Islet of Langerhans (tissue), 1 donor: ENCODE data around the gene FIGN.

Experiments
- FAIRE-seq: peaks from one replicate; lab custom pipeline; 2011; peaks lifted over from hg19 to GRCh38; lab: Jason Lieb, UNC

Gene FIGN

GRCh38 chr2:163708265-163708664, 27.5 kb downstream of the FIGN start:
- no peak for FAIRE-seq

GRCh38 chr2:163703386-163703785, 32.4 kb downstream of the FIGN start:
- FAIRE-seq = no peak

- FAIRE-seq = no peak
These were observed 34.2 kb downstream of the FIGN start for GRCh38 chr2:163701399-163702195.

GRCh38 chr2:163698857-163699256, 37.0 kb downstream of the FIGN start:
- FAIRE-seq = no peak

- no peak for FAIRE-seq
These were observed 37.8 kb downstream of the FIGN start for GRCh38 chr2:163697846-163698637.

- no peak for FAIRE-seq
These were observed 38.4 kb downstream of the FIGN start for GRCh38 chr2:163697429-163697828.

GRCh38 chr2:163693484-163693883, 42.3 kb downstream of the FIGN start:
- no peak for FAIRE-seq

GRCh38 chr2:163692611-163693482, 43.0 kb downstream of the FIGN start:
- no peak for FAIRE-seq

- FAIRE-seq = no peak
These were observed 43.7 kb downstream of the FIGN start for GRCh38 chr2:163692081-163692480.

- no peak for FAIRE-seq
These were observed 44.9 kb downstream of the FIGN start for GRCh38 chr2:163690896-163691295.

GRCh38 chr2:163687217-163687616, 48.6 kb downstream of the FIGN start:
- no peak for FAIRE-seq

GRCh38 chr2:163686289-163686688, 49.5 kb downstream of the FIGN start:
- FAIRE-seq = no peak

- FAIRE-seq = no peak
These were observed 53.1 kb downstream of the FIGN start for GRCh38 chr2:163682695-163683094.

GRCh38 chr2:163681745-163682144, 54.1 kb downstream of the FIGN start:
- no peak for FAIRE-seq

GRCh38 chr2:163675388-163675787, 60.4 kb downstream of the FIGN start:
- no peak for FAIRE-seq

- FAIRE-seq = no peak
These were observed 62.3 kb downstream of the FIGN start for GRCh38 chr2:163673522-163673921.

GRCh38 chr2:163670929-163671328, 64.9 kb downstream of the FIGN start:
- no peak for FAIRE-seq

GRCh38 chr2:163669506-163669905, 66.3 kb downstream of the FIGN start:
- no peak for FAIRE-seq

- FAIRE-seq = no peak
These were observed 68.5 kb downstream of the FIGN start for GRCh38 chr2:163667064-163667887.

GRCh38 chr2:163665817-163666216, 70.0 kb downstream of the FIGN start:
- no peak for FAIRE-seq

- no peak for FAIRE-seq
These were observed 70.8 kb downstream of the FIGN start for GRCh38 chr2:163665051-163665450.

- FAIRE-seq = no peak
These were observed 71.2 kb downstream of the FIGN start for GRCh38 chr2:163664610-163665009.
